Testis (tissue), 3 donors: ENCODE results near the gene MYRFL. TPM values are rescaled to one million over a fixed set of nuclear protein-coding genes. Genes with fewer than 3 reads are reported as not detected.

Experiments
- DNase-seq: peaks from one replicate; pipeline ENCODE4 v3.0.0-alpha.2; 2019
- H3K27ac ChIP-seq, 2 donors: fragments of 200-600 bp; sonication (generic); one replicate each; pipeline ENCODE4 v1.5.1; 2019
- H3K27me3 ChIP-seq: fragments of 200-600 bp; sonication (generic); one replicate; pipeline ENCODE4 v1.5.1; 2019
- H3K36me3 ChIP-seq: fragments of 200-600 bp; sonication (generic); one replicate; pipeline ENCODE4 v1.5.1; 2017; ENCODE audit warnings: low read depth; ENCODE audit errors: missing control alignments
- H3K4me1 ChIP-seq: fragments of 200-600 bp; sonication (generic); one replicate; pipeline ENCODE4 v1.5.1; 2019
- H3K4me3 ChIP-seq, 2 donors: fragments of 200-600 bp; sonication (generic); one replicate each; pipeline ENCODE4 v1.5.1; 2017 to 2019
- H3K9me3 ChIP-seq: fragments of 200-600 bp; sonication (generic); one replicate; pipeline ENCODE4 v1.5.1; 2017
- POLR2A ChIP-seq: fragments of 450-650 bp; IDR thresholded peaks from one replicate; pipeline ENCODE4 v1.6.1; 2017; ENCODE audit warnings: antibody characterized with exemption, mild to moderate bottlenecking, moderate library complexity
- WGBS, 2 donors: methylation state at CpG; one replicate each; pipeline ENCODE4 v1.1.5; 2018; 5-methylcytosine and 5-hydroxymethylcytosine counted together
- intact Hi-C: fragments of 100-400 bp; cut with DNase I; formaldehyde crosslinking; loops from one replicate; pipeline ENCODE4 v1.15.1; 2023; ENCODE audit warnings: low total_unique reads
- polyA plus RNA-seq: library from polyadenylated mRNA; stranded (reverse); fragments of 350-450 nt; fragmentation: Illumina TruSeq; extraction: RNeasy Lipid Tissue Mini Kit (QIAGEN cat#74804); gene quantifications from one replicate; pipeline ENCODE4 v1.2.3, GENCODE V29; 2014; ENCODE audit warnings: low read depth, low replicate concordance; ENCODE audit not compliant: insufficient read depth
- total RNA-seq, 2 donors: library from RNA; depleted of rRNA; stranded (reverse); fragments of >200 nt; gene quantifications; one replicate each; pipeline ENCODE4 v1.2.3, GENCODE V29; 2016
- TF ChIP-seq, protein P1 (sequence below), 3 experiments: fragments of 450-650 bp in 2 of 3; fragments of 200-600 bp in 1 of 3; sonication (generic) in 1 of 3; IDR thresholded peaks; one replicate each; pipeline ENCODE4 v1.5.1; 2016 to 2019; ENCODE audit warnings: antibody characterized with exemption in 3 of 3, mild to moderate bottlenecking in 2 of 3, moderate library complexity in 1 of 3

MYRFL gene
- total and polyA plus RNA-seq, 3 donors from 2014 or later, result 0.87 to 8.0 (median 1.0) TPM

DNA sequence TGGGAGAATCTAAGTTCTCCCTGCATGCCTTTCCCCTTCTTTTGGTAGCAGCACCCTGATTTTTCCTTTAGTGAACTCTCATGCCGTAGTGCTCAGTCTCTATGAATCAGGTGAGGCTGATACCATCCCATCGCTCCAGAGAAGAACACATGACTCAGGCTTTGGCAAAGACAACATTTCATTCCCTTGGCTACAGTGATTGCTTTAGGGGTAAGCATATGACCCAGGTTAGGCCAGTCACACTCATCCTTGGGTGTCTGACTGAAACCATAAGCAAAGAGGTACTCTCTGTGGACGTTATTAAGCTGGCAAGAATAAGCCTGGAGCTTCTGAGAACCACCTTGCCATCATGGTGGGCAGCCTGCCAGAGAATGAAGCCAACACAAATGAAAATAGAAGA is 141.8 kb downstream of the MYRFL start:
- Histone ChIP-seq H3K4me1 (no peaks in the 10 kb centered on the region), H3K27me3 (no peaks in the 10 kb centered on the region), H3K4me3 (no peak overlapping the region), H3K27ac (no peak overlapping the region), H3K9me3 (no peaks in the 10 kb centered on the region), H3K36me3 (no peaks in the 10 kb centered on the region)
- no peak for DNase-seq
- no peak for TF ChIP-seq POLR2A
- TF ChIP-seq, protein P1, sequence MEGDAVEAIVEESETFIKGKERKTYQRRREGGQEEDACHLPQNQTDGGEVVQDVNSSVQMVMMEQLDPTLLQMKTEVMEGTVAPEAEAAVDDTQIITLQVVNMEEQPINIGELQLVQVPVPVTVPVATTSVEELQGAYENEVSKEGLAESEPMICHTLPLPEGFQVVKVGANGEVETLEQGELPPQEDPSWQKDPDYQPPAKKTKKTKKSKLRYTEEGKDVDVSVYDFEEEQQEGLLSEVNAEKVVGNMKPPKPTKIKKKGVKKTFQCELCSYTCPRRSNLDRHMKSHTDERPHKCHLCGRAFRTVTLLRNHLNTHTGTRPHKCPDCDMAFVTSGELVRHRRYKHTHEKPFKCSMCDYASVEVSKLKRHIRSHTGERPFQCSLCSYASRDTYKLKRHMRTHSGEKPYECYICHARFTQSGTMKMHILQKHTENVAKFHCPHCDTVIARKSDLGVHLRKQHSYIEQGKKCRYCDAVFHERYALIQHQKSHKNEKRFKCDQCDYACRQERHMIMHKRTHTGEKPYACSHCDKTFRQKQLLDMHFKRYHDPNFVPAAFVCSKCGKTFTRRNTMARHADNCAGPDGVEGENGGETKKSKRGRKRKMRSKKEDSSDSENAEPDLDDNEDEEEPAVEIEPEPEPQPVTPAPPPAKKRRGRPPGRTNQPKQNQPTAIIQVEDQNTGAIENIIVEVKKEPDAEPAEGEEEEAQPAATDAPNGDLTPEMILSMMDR (IDR thresholded peaks at IDR 0.05), result no peak
- 59 to 77% methylated on average over 3 of the region's 3 CpGs for WGBS, 2 donors
- intact Hi-C loops, result no loop called here

DNA sequence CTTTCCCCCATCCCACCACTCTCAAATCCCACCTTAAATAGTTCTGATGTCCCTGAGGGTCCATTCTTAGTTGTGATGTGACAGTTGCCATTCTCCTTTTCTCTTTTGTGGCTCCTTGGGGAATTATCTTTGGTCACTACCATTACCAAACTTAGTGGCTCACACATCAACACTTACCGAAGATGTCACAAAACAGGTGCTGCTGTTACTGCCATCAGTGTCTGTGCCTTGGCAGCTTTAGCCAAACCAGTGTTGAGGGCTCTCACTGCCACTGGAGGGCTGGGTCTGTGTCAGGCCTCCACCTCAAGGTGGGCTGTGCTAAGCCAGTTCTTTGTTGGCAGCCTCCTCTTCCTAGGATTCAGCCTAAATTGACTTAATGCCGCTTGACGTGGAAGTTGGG is 144.0 kb downstream of the MYRFL start:
- Histone ChIP-seq H3K27me3 (no peaks in the 10 kb centered on the region), H3K36me3 (no peaks in the 10 kb centered on the region), H3K4me1 (no peaks in the 10 kb centered on the region), H3K27ac (no peak overlapping the region), H3K9me3 (no peaks in the 10 kb centered on the region), H3K4me3 (no peak overlapping the region)
- TF ChIP-seq POLR2A, result no peak
- TF ChIP-seq, protein P1 (IDR thresholded peaks at IDR 0.05), result no peak
- intact Hi-C loops, result no loop called here
- WGBS, 2 donors, result 88 to 93% methylated on average over 3 of the region's 3 CpGs
- DNase-seq, result no peak

DNA sequence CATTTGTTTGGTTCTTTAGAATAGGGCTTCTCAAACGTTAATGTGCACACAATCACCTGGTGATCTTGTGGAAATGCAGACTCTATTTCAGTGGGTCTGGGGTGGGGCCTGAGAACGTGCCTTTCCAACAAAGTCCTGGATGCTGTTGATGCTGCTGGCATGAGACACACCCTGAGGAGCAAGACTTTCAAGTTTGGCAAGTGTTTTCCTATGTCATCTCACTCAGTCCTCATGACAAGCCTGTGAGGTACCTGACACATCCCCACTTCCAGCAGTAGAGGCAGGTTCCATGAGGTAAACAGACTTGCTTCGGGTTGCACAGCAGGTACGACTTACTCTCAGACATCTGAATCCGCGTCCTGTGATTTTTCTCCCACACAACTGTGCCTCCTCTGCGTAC is 147.1 kb downstream of the MYRFL start:
- no peaks in the 10 kb centered on the region for H3K9me3 ChIP-seq
- WGBS, 2 donors, result 89 to 94% methylated on average over 7 of the region's 7 CpGs
- no peak for DNase-seq
- TF ChIP-seq, protein P1 (IDR thresholded peaks at IDR 0.05), result no peak
- TF ChIP-seq POLR2A, result no peak
- intact Hi-C loops, result no loop called here
- H3K36me3 ChIP-seq, result no peaks in the 10 kb centered on the region
- no peak overlapping the region for H3K27ac ChIP-seq
- no peaks in the 10 kb centered on the region for H3K4me1 ChIP-seq
- no peaks in the 10 kb centered on the region for H3K27me3 ChIP-seq
- H3K4me3 ChIP-seq, result no peak overlapping the region

DNA sequence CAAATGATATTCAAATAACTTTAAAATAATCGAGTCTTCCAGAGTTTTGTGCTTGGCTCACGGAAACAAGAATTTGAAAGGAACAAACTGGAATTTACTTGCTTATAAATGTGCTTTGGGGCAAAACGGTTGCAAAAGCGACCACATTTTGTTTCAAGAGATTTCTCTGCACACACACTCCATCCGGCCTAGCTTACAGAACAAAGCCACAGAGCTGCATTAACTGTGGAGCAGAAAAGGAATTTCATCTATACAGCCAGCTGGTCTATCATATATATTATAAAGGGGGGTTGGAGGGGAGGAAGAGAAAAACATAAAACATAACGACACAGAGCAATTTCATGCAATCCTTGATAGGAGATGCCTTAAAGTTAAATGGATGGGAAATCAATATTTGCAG is 153.0 kb downstream of the MYRFL start:
- TF ChIP-seq, protein P1 (IDR thresholded peaks at IDR 0.05), result no peak
- TF ChIP-seq POLR2A, result no peak
- 50 to 51% methylated on average over 6 of the region's 6 CpGs for WGBS, 2 donors
- no peaks in the 10 kb centered on the region for H3K36me3 ChIP-seq

DNA sequence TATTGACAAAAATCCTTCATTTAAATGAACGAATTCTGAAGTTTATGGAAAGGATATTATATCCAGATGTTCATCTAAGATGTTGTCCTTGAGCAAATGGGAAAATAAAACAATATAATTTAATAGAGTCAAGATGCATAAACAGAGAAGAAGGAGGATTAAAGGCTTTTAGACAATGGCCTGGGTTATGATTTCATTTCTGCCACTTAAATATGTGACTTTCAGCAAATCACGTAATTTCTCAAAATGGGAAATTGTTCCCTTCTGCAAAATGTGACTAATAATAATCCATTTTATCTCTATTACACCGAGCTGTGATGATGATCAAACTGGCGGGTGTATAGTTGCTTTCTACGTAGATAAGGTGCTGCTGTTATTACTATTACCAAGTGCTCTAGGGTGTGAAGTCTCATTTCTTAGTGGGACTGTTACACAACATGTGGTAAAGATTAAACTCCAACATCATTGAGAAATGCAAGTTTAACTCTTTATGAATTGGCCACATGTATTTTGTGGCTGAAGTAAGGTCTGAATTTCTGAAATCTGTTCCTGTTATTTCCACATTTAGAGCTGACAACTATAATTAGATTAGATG is 157.0 kb downstream of the MYRFL start:
- Histone ChIP-seq H3K4me1 (no peaks in the 10 kb centered on the region), H3K9me3 (no peaks in the 10 kb centered on the region), H3K4me3 (no peak overlapping the region), H3K27ac (no peak overlapping the region), H3K27me3 (no peaks in the 10 kb centered on the region), H3K36me3 (no peaks in the 10 kb centered on the region)
- WGBS, 2 donors, result 80 to 86% methylated on average over 5 of the region's 5 CpGs
- DNase-seq, result no peak
- TF ChIP-seq, protein P1 (IDR thresholded peaks at IDR 0.05), result no peak
- intact Hi-C loops, result no loop called here

More for the DNA sequence above, 153.0 kb downstream of the MYRFL start:
- Histone ChIP-seq H3K4me3 (no peak overlapping the region), H3K4me1 (no peaks in the 10 kb centered on the region), H3K27ac (no peak overlapping the region), H3K27me3 (no peaks in the 10 kb centered on the region), H3K9me3 (no peaks in the 10 kb centered on the region)
- DNase-seq, result no peak
- intact Hi-C loops, result no loop called here
